H1 (cell line): ENCODE measurements around the gene ERICH2. TPM values are rescaled to one million over a fixed set of nuclear protein-coding genes. Genes with fewer than 3 reads are reported as not detected.

Source experiments
- CTCF ChIA-PET: fragments of 300-600 bp; sonication (Branson Sonifier 250); formaldehyde crosslinking; loops from one replicate; lab custom pipeline; 2021; ENCODE audit not compliant: partially characterized antibody; lab: Charles Lee
- POLR2A ChIA-PET: fragments of 300-600 bp; sonication (Branson Sonifier 250); formaldehyde crosslinking; loops from one replicate; lab custom pipeline; 2021; ENCODE audit warnings: inconsistent platforms; ENCODE audit not compliant: partially characterized antibody; lab: Charles Lee
- DNase-seq, 2 experiments: peaks; one replicate each; pipeline versions ENCODE4 v3.0.0 to v3.0.0-alpha.2; 2010 to 2022; ENCODE audit warnings: low spot score in 2 of 2, low read depth in 1 of 2, mixed read lengths in 1 of 2
- FAIRE-seq: peaks from 2 replicates; lab custom pipeline; 2011; peaks lifted over from hg19 to GRCh38; lab: Jason Lieb, UNC
- H2AFZ ChIP-seq: 2 replicates; pipeline ENCODE4 v1.8.1; 2012; ENCODE audit warnings: low read length, inconsistent platforms
- H2AK5ac ChIP-seq: 2 replicates; pipeline ENCODE4 v1.6.1; 2013; ENCODE audit warnings: low read depth, low read length
- H2BK120ac ChIP-seq: replicated peaks from 2 replicates; pipeline ENCODE3; 2013; ENCODE audit warnings: low read depth, low read length, inconsistent platforms
- H2BK12ac ChIP-seq: 2 replicates; pipeline ENCODE4 v1.6.1; 2013; ENCODE audit warnings: low read depth, low read length
- H2BK15ac ChIP-seq: 2 replicates; pipeline ENCODE4 v1.6.1; 2013; ENCODE audit warnings: low read length
- H2BK20ac ChIP-seq: 2 replicates; pipeline ENCODE4 v1.6.1; 2013; ENCODE audit warnings: low read length
- H2BK5ac ChIP-seq: 2 replicates; pipeline ENCODE4 v1.6.1; 2013; ENCODE audit warnings: low read depth, low read length
- H3K14ac ChIP-seq: 2 replicates; pipeline ENCODE4 v1.6.1; 2013; ENCODE audit warnings: inconsistent platforms; ENCODE audit not compliant: insufficient read length
- H3K18ac ChIP-seq: 2 replicates; pipeline ENCODE4 v1.6.1; 2013; ENCODE audit warnings: low read length; ENCODE audit errors: extremely low read depth
- H3K23ac ChIP-seq: 2 replicates; pipeline ENCODE4 v1.6.1; 2013; ENCODE audit warnings: inconsistent platforms; ENCODE audit not compliant: insufficient read length
- H3K23me2 ChIP-seq: 2 replicates; pipeline ENCODE4 v1.6.1; 2013; ENCODE audit warnings: low read depth, low read length
- H3K27ac ChIP-seq: 2 replicates; pipeline ENCODE4 v1.6.1; 2011; ENCODE audit warnings: low read depth, low read length, inconsistent platforms
- H3K27me3 ChIP-seq, 4 experiments: replicated peaks in 1 of 4; 1 replicate in 1 of 4; 2 replicates in 3 of 4; pipeline versions ENCODE4 v1.6.1 to v1.8.1; 2011 to 2013; ENCODE audit warnings: low read length in 3 of 4, mild to moderate bottlenecking in 3 of 4, inconsistent platforms in 2 of 4, mixed read lengths in 2 of 4, moderate library complexity in 1 of 4; ENCODE audit not compliant: control insufficient read depth in 3 of 4, insufficient read depth in 3 of 4; ENCODE audit errors: extremely low read depth in 1 of 4
- H3K36me3 ChIP-seq, 4 experiments: 2 replicates each; pipeline versions ENCODE4 v1.6.1 to v1.8.1; 2011 to 2013; ENCODE audit warnings: mild to moderate bottlenecking in 4 of 4, low read length in 3 of 4, moderate library complexity in 2 of 4, control low read depth in 1 of 4, inconsistent platforms in 1 of 4; ENCODE audit not compliant: insufficient read depth in 4 of 4, control insufficient read depth in 2 of 4
- H3K4ac ChIP-seq: replicated peaks from 2 replicates; pipeline ENCODE3; 2013; ENCODE audit warnings: low read length, low read depth, mixed read lengths, inconsistent platforms; ENCODE audit not compliant: insufficient read length
- H3K4me1 ChIP-seq, 4 experiments: replicated peaks in 1 of 4; 1 replicate in 1 of 4; 2 replicates in 3 of 4; pipeline versions ENCODE4 v1.6.1 to v1.8.1; 2011 to 2013; ENCODE audit warnings: low read length in 3 of 4, inconsistent platforms in 2 of 4, mixed read lengths in 1 of 4; ENCODE audit not compliant: insufficient read depth in 4 of 4, control insufficient read depth in 3 of 4
- H3K4me2 ChIP-seq, 2 experiments: 2 replicates each; pipeline versions ENCODE4 v1.6.1 to v1.8.1; 2011 to 2013; ENCODE audit warnings: low read depth in 2 of 2, low read length in 2 of 2, control low read depth in 1 of 2, inconsistent platforms in 1 of 2, mild to moderate bottlenecking in 1 of 2; ENCODE audit not compliant: insufficient read depth in 1 of 2
- H3K4me3 ChIP-seq, 4 experiments: fragments of 200-600, 300-600 bp in 1 of 4; sonication (generic), shearing (Covaris generic), sonication (Bioruptor Twin) in 1 of 4; 2 replicates each; pipeline versions ENCODE4 v1.5.1 to v1.8.1; 2011 to 2016; ENCODE audit warnings: low read length in 4 of 4, low read depth in 3 of 4, control low read depth in 2 of 4, inconsistent platforms in 2 of 4, mild to moderate bottlenecking in 2 of 4, mixed read lengths in 1 of 4, moderate library complexity in 1 of 4; ENCODE audit not compliant: insufficient read depth in 2 of 4; ENCODE audit errors: extremely low read depth in 1 of 4
- H3K56ac ChIP-seq: replicated peaks from 2 replicates; pipeline ENCODE3; 2013; ENCODE audit warnings: low read depth, mild to moderate bottlenecking, mixed read lengths, low read length, inconsistent platforms; ENCODE audit not compliant: insufficient read length
- H3K79me1 ChIP-seq: 2 replicates; pipeline ENCODE4 v1.6.1; 2013; ENCODE audit warnings: low read depth, low read length, control low read depth
- H3K79me2 ChIP-seq, 2 experiments: 2 replicates each; pipeline versions ENCODE4 v1.6.1 to v1.8.1; 2012 to 2013; ENCODE audit warnings: low read length in 2 of 2, mild to moderate bottlenecking in 2 of 2, inconsistent platforms in 1 of 2; ENCODE audit not compliant: insufficient read depth in 2 of 2, control insufficient read depth in 1 of 2
- H3K9ac ChIP-seq, 4 experiments: replicated peaks in 1 of 4; 1 replicate in 1 of 4; 2 replicates in 3 of 4; pipeline versions ENCODE4 v1.6.1 to v1.8.1; 2011 to 2013; ENCODE audit warnings: low read depth in 3 of 4, low read length in 3 of 4, control low read depth in 2 of 4, mild to moderate bottlenecking in 2 of 4, moderate library complexity in 2 of 4, inconsistent platforms in 1 of 4; ENCODE audit errors: extremely low read depth in 1 of 4
- H3K9me3 ChIP-seq, 2 experiments: 2 replicates each; pipeline versions ENCODE4 v1.6.1 to v1.8.1; 2012 to 2013; ENCODE audit warnings: mild to moderate bottlenecking in 2 of 2, moderate library complexity in 2 of 2, control low read depth in 1 of 2, inconsistent platforms in 1 of 2, low read depth in 1 of 2, low read length in 1 of 2, mixed read lengths in 1 of 2; ENCODE audit not compliant: insufficient read depth in 2 of 2
- H4K20me1 ChIP-seq, 2 experiments: replicated peaks in 1 of 2; 2 replicates each; pipeline versions ENCODE3 to v1.8.1; 2011 to 2013; ENCODE audit warnings: inconsistent platforms in 2 of 2, low read length in 2 of 2, mild to moderate bottlenecking in 1 of 2; ENCODE audit not compliant: insufficient read depth in 2 of 2, control insufficient read depth in 1 of 2
- H4K5ac ChIP-seq: 2 replicates; pipeline ENCODE4 v1.6.1; 2013; ENCODE audit warnings: low read length, low read depth, mixed read lengths, inconsistent platforms; ENCODE audit not compliant: insufficient read length
- H4K8ac ChIP-seq: 2 replicates; pipeline ENCODE4 v1.8.0; 2013; ENCODE audit warnings: mild to moderate bottlenecking, moderate library complexity, low read length, inconsistent platforms; ENCODE audit not compliant: insufficient read depth; ENCODE audit errors: extremely low read depth
- H4K91ac ChIP-seq: replicated peaks from 2 replicates; pipeline ENCODE3; 2013; ENCODE audit warnings: low read length, mixed read lengths, inconsistent platforms; ENCODE audit not compliant: insufficient read length
- ATF3 ChIP-seq: IDR thresholded peaks from 2 replicates; pipeline ENCODE4 v1.6.1; 2011; ENCODE audit warnings: low read depth, mild to moderate bottlenecking, low read length; ENCODE audit not compliant: insufficient read depth
- CBX5 ChIP-seq: fragments of 300-800, 300-1000 bp; sonication (generic); IDR thresholded peaks from 2 replicates; pipeline ENCODE4 v1.7.1; 2016; ENCODE audit warnings: antibody characterized with exemption, low read length, low read depth
- CHD1 ChIP-seq: IDR thresholded peaks from 2 replicates; pipeline ENCODE4 v1.6.1; 2012; ENCODE audit warnings: low read depth, low read length, improper control_type of control experiment
- CREB1 ChIP-seq: IDR thresholded peaks from 2 replicates; pipeline ENCODE4 v1.6.1; 2012; ENCODE audit warnings: inconsistent platforms
- GTF2F1 ChIP-seq: IDR thresholded peaks from 2 replicates; pipeline ENCODE4 v1.6.1; 2012; ENCODE audit warnings: low read depth, low read length, improper control_type of control experiment, borderline replicate concordance
- HDAC6 ChIP-seq: IDR thresholded peaks from one replicate; pipeline ENCODE4 v1.7.1; 2012; ENCODE audit warnings: low read depth, mild to moderate bottlenecking, inconsistent platforms, low read length, moderate library complexity
- NANOG ChIP-seq: IDR thresholded peaks from 2 replicates; pipeline ENCODE4 v1.6.1; 2011; ENCODE audit warnings: low read length, low read depth, mild to moderate bottlenecking, inconsistent platforms; ENCODE audit not compliant: insufficient read depth, poor library complexity, severe bottlenecking
- POLR2AphosphoS5 ChIP-seq: IDR thresholded peaks from 2 replicates; pipeline ENCODE4 v1.6.1; 2011; ENCODE audit warnings: low read depth, low read length
- RAD21 ChIP-seq, 2 experiments: IDR thresholded peaks in 1 of 2; conservative IDR thresholded peaks in 1 of 2; 2 replicates each; pipeline ENCODE4 v1.6.1; 2011; ENCODE audit warnings: low read depth in 2 of 2, low read length in 2 of 2, improper control_type of control experiment in 1 of 2, inconsistent platforms in 1 of 2, mild to moderate bottlenecking in 1 of 2, moderate library complexity in 1 of 2
- RBBP5 ChIP-seq: IDR thresholded peaks from 2 replicates; pipeline ENCODE4 v1.7.1; 2012; ENCODE audit warnings: low read depth, mild to moderate bottlenecking, inconsistent platforms, low read length, moderate library complexity, borderline replicate concordance
- RXRA ChIP-seq: IDR thresholded peaks from 2 replicates; pipeline ENCODE4 v1.6.1; 2011; ENCODE audit warnings: low read depth, mild to moderate bottlenecking, low read length, moderate library complexity; ENCODE audit not compliant: insufficient read depth
- SP4 ChIP-seq: IDR thresholded peaks from 2 replicates; pipeline ENCODE4 v1.6.1; 2012; ENCODE audit warnings: low read length, inconsistent platforms
- TAF7 ChIP-seq: optimal IDR thresholded peaks from 2 replicates; pipeline ENCODE3; 2011; ENCODE audit warnings: low read depth, mild to moderate bottlenecking, inconsistent platforms, low read length, moderate library complexity, borderline replicate concordance
- WGBS, 2 experiments: shearing (Covaris generic) in 1 of 2; methylation state at CpG; one replicate each; pipeline versions ENCODE4 v1.1.6 to v1.1.7; 2013 to 2015; ENCODE audit warnings: low lambda C conversion rate in 2 of 2, mixed read lengths in 2 of 2, inconsistent platforms in 1 of 2, low coverage in 1 of 2, missing lambda C conversion rate in 1 of 2; ENCODE audit not compliant: insufficient replicate concordance in 2 of 2, insufficient coverage in 1 of 2, insufficient read length in 1 of 2; ENCODE audit errors: extremely low coverage in 1 of 2, missing lambda C conversion rate in 1 of 2; 5-methylcytosine and 5-hydroxymethylcytosine counted together
- polyA plus RNA-seq, 7 experiments: library from polyadenylated mRNA; depleted of rRNA in 3 of 7; stranded (reverse) in 5 of 7; unstranded in 2 of 7; fragments of >200 nt in 5 of 7; fragments of 200-250 nt in 2 of 7; gene quantifications; 1 replicate in 5 of 7; 2 replicates in 1 of 7; 4 replicates in 1 of 7; pipeline versions ENCODE4 v1.2.1 to v1.2.3, GENCODE V29; 2011 to 2013; ENCODE audit warnings: missing spikeins in 2 of 7, mixed read lengths in 2 of 7
- total RNA-seq: library from RNA; stranded (reverse); fragmentation: NEBNext Ultra II Directional; extraction: Animal tissue kit (Norgen Biotek cat#: 25700); gene quantifications from 2 replicates; pipeline ENCODE4 v1.2.1, GENCODE V29; 2021
- TF ChIP-seq, protein P1 (sequence below): IDR thresholded peaks from 2 replicates; pipeline ENCODE4 v1.6.1; 2012; ENCODE audit warnings: inconsistent platforms

Gene ERICH2
- total and polyA plus RNA-seq, 2 of the 8 experiments (the other 6 are each of a cell fraction or from before 2014, with no cell fraction given): 0.20 to 2.1 TPM

- H2BK5ac ChIP-seq: no peak overlapping the region
- no peak overlapping the region for H3K9ac ChIP-seq
- ChIA-PET POLR2A (no interaction called here), CTCF (interaction anchor here (1.0 to 1.1 kb wide), 2 partner anchors 27 to 125 kb away, joined by 3 read pairs; no protein-coding TSS in a partner anchor)
- H3K4me2 ChIP-seq: no peak overlapping the region
- H3K27me3 ChIP-seq: no peaks in the 10 kb centered on the region
- no peak overlapping the region for H3K14ac ChIP-seq
- no peaks in the 10 kb centered on the region for H3K23me2 ChIP-seq
- H3K56ac ChIP-seq: no peak overlapping the region
- no peaks in the 10 kb centered on the region for H3K9me3 ChIP-seq
- H3K36me3 ChIP-seq: no peaks in the 10 kb centered on the region
- DNase-seq (no peak), FAIRE-seq (no peak)
- no peak overlapping the region for H4K5ac ChIP-seq
- H2BK120ac ChIP-seq: no peak overlapping the region
- no peak overlapping the region for H3K27ac ChIP-seq
- H4K20me1 ChIP-seq: no peaks in the 10 kb centered on the region
- 77% methylated on average over 3 of the region's 4 CpGs; no CpG with 5 or more reads in 1 of the 2 experiments for WGBS, 2 experiments
- no peak overlapping the region for H2BK15ac ChIP-seq
- no peaks in the 10 kb centered on the region for H3K79me1 ChIP-seq
- H2BK20ac ChIP-seq: no peak overlapping the region
- H4K8ac ChIP-seq: no peak overlapping the region
- H3K4me1 ChIP-seq: no peaks in the 10 kb centered on the region
- H3K18ac ChIP-seq: no peak overlapping the region
- no peak overlapping the region for H2BK12ac ChIP-seq
- H2AFZ ChIP-seq: no peak overlapping the region
- H3K4ac ChIP-seq: no peak overlapping the region
- no peak overlapping the region for H3K4me3 ChIP-seq
- no peak overlapping the region for H2AK5ac ChIP-seq
- no peak overlapping the region for H4K91ac ChIP-seq
- H3K23ac ChIP-seq: no peak overlapping the region
- H3K79me2 ChIP-seq: no peaks in the 10 kb centered on the region
- TF ChIP-seq POLR2AphosphoS5 (no peak), RBBP5 (no peak), TAF7 (no peak), CREB1 (no peak), SP4 (no peak), GTF2F1 (no peak), HDAC6 (no peak), RAD21 (IDR thresholded peaks at IDR 0.05 in 1 of 2, conservative IDR thresholded peaks at IDR 0.05 in 1 of 2; ENCODE audit: low read depth in 2 of 2, low read length in 2 of 2) (no peak), CHD1 (no peak), RXRA (no peak), CBX5 (no peak), NANOG (no peak), ATF3 (no peak)
- TF ChIP-seq, protein P1, sequence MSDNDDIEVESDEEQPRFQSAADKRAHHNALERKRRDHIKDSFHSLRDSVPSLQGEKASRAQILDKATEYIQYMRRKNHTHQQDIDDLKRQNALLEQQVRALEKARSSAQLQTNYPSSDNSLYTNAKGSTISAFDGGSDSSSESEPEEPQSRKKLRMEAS: no peak
Observed at GRCh38 chr2:170747921-170748320, 22.3 kb upstream of the ERICH2 start.
